Placental pericyte (primary cell): Measurements from ENCODE around the gene DLD. TPM values are rescaled to one million over a fixed set of nuclear protein-coding genes. Genes with fewer than 3 reads are reported as not detected.

Experiments used
- total RNA-seq: library from RNA; depleted of rRNA; stranded (reverse); fragments of >200 nt; gene quantifications from 2 replicates; pipeline ENCODE4 v1.2.3, GENCODE V29; 2012

Gene DLD
- total RNA-seq = 46.6 and 53.5 TPM in 2 replicates

GRCh38 chr7:107890962-107891635, at the start of gene DLD:
Gene DLD (plus strand): TSS chr7:107891183. CDS start chr7:107891251, 68 bp downstream.

Other genes with a start within 250 kb of the DLD start
- gene SLC26A4, start 230.4 kb upstream of the DLD start, total RNA-seq = under 0.01 and 0.72 TPM in 2 replicates
- 28.8 and 35.0 TPM in 2 replicates for gene CBLL1, start 147.0 kb upstream of the DLD start, total RNA-seq
- not detected in 2 replicates for gene SLC26A3, start 88.0 kb upstream of the DLD start, total RNA-seq
- 373 and 409 TPM in 2 replicates for gene LAMB1, start 112.0 kb downstream of the DLD start, total RNA-seq
- gene LAMB4, start 239.2 kb downstream of the DLD start, total RNA-seq = 0.29 TPM in 1 of 2 replicates, not detected in the other